Peyer's patch (tissue), 4 donors: Measurements from ENCODE around the gene SLC39A10.

Experiments used
- POLR2A ChIP-seq, 2 donors: fragments of 450-650 bp; IDR thresholded peaks; one replicate each; pipeline ENCODE4 v1.5.1; 2017; ENCODE audit warnings: antibody characterized with exemption in 2 of 2, mild to moderate bottlenecking in 2 of 2, moderate library complexity in 2 of 2
- TF ChIP-seq, protein P1 (sequence below), 6 experiments: fragments of 450-650 bp in 4 of 6; fragments of 200-600 bp in 2 of 6; sonication (generic) in 1 of 6; IDR thresholded peaks; one replicate each; pipeline ENCODE4 v1.5.1; 2017 to 2019; ENCODE audit warnings: antibody characterized with exemption in 6 of 6, mild to moderate bottlenecking in 3 of 6, moderate library complexity in 1 of 6

DNA sequence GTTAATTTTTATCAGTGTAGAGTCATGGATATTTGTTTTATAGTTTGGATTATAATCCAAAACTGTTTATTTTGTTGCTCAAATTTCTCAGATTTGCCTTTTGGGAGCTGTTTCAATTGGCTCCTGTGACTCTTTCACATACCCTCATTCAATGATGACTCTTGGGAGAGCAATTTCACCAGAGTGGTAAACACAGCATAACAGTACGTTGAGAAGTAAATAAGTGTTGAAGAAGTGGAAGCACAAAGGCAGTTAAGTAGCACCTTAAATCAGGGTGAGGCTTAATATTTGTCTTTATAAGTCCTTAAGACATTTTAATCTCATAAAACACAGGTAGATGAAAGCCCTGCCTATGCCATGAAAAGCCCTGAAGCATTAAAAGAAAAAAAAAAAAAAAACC is 17.1 kb upstream of the SLC39A10 start:
- TF ChIP-seq, protein P1, sequence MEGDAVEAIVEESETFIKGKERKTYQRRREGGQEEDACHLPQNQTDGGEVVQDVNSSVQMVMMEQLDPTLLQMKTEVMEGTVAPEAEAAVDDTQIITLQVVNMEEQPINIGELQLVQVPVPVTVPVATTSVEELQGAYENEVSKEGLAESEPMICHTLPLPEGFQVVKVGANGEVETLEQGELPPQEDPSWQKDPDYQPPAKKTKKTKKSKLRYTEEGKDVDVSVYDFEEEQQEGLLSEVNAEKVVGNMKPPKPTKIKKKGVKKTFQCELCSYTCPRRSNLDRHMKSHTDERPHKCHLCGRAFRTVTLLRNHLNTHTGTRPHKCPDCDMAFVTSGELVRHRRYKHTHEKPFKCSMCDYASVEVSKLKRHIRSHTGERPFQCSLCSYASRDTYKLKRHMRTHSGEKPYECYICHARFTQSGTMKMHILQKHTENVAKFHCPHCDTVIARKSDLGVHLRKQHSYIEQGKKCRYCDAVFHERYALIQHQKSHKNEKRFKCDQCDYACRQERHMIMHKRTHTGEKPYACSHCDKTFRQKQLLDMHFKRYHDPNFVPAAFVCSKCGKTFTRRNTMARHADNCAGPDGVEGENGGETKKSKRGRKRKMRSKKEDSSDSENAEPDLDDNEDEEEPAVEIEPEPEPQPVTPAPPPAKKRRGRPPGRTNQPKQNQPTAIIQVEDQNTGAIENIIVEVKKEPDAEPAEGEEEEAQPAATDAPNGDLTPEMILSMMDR (IDR thresholded peaks at IDR 0.05) = no peak
- TF ChIP-seq POLR2A (IDR thresholded peaks at IDR 0.05) = no peak
